Measurements from ENCODE around the gene ANKHD1. TPM values are rescaled to one million over a fixed set of nuclear protein-coding genes. Genes with fewer than 3 reads are reported as not detected.

The ANKHD1 gene
- total and polyA plus RNA-seq, 9 of the 15 experiments (the other 6 are each of a cell fraction or from before 2014, with no cell fraction given), result 38.9 to 138 (median 78.7) TPM

- Histone ChIP-seq H4K20me1 (replicated peaks; ENCODE audit: control insufficient read depth, insufficient read depth, low read length) (no peaks in the 10 kb centered on the region; the same call in 1 of the 2 replicates), H2AFZ (ENCODE audit: low read depth, low read length) (peak overlapping the region; percentile 92), H3K4me1 (replicated peaks in 1 of 2; ENCODE audit: control insufficient read depth in 2 of 2, insufficient read depth in 2 of 2, low read length in 2 of 2) (peaks cover 9 to 13% of the 10 kb centered on the region in 2 experiments; a peak in 4 of 5 replicates), H3K27ac (ENCODE audit: extremely low read depth, low read depth, low read length) (no peak overlapping the region), H3K79me2 (ENCODE audit: control insufficient read depth, insufficient read depth, low read length) (no peaks in the 10 kb centered on the region), H3K9me1 (ENCODE audit: control insufficient read depth, insufficient read depth, low read length) (no peaks in the 10 kb centered on the region), H3K9ac (ENCODE audit: insufficient read depth in 1 of 2, low read depth in 2 of 2, low read length in 2 of 2) (peak overlapping the region; percentile 32 to 89; a peak in 3 of 4 replicates), H3K4me2 (ENCODE audit: insufficient read depth, low read length) (peak overlapping the region; percentile 83), H3K9me3 (replicated peaks; ENCODE audit: control insufficient read depth, insufficient read depth, low read depth, low read length) (no peaks in the 10 kb centered on the region), H3K27me3 (ENCODE audit: control insufficient read depth in 2 of 2, insufficient read depth in 2 of 2, low read length in 2 of 2) (no peaks in the 10 kb centered on the region), H3K36me3 (ENCODE audit: control insufficient read depth, insufficient read depth, low read length) (no peaks in the 10 kb centered on the region), H3K4me3 (peak overlapping the region; percentile 37)
- TF ChIP-seq TCF7 (IDR thresholded peaks at IDR 0.05; ENCODE audit: borderline replicate concordance) (0 out of 2 replicates have a peak, but pooled peaks have one; percentile 5), TAL1 (IDR thresholded peaks at IDR 0.05) (no peak), ZBTB40 (IDR thresholded peaks at IDR 0.05) (0 out of 2 replicates have a peak, but pooled peaks have one; percentile 7), ZBTB40 (CRISPR knock-in tag; IDR thresholded peaks at IDR 0.05) (no peak), E2F6 (IDR thresholded peaks at IDR 0.05; ENCODE audit: borderline replicate concordance in 1 of 2, extremely low read depth in 1 of 2, insufficient read depth in 1 of 2, insufficient read length in 1 of 2, low read depth in 1 of 2, low read length in 1 of 2, poor library complexity in 1 of 2, severe bottlenecking in 1 of 2) (peak in 1 of 2 experiments; percentile 1), ZBTB2 (IDR thresholded peaks at IDR 0.05) (0 out of 2 replicates have a peak, but pooled peaks have one; percentile 34), HDAC3 (IDR thresholded peaks at IDR 0.05; ENCODE audit: borderline replicate concordance, partially characterized antibody) (no peak)
- ChIA-PET CTCF (ENCODE audit: low intra/inter-chr PET ratio) (interaction anchor here (0.6 to 1.5 kb wide), 3 partner anchors 9 to 285 kb away, joined by 3 to 4 read pairs (median 4); no protein-coding TSS in a partner anchor), POLR2A (interaction anchor here (0.6 to 2.1 kb wide), 5 partner anchors 18 to 355 kb away, joined by 3 to 5 read pairs (median 3); partner anchors contain the start of gene HBEGF)
- FAIRE-seq (no peak), ATAC-seq (no peak), DNase-seq (ENCODE audit: extremely low read depth in 1 of 4, low spot score in 3 of 4) (no peak)
- intact Hi-C loops (cut with micrococcal nuclease), result loop anchor here (5.0 kb wide), 1 partner anchor 363 kb away; no protein-coding TSS in a partner anchor
- WGBS (ENCODE audit: insufficient coverage, low coverage, missing lambda C conversion rate), result 40% methylated on average over 20 of the region's 20 CpGs
- BruUV-seq (replicated peaks), result no TSS peak
- in situ Hi-C loops (cut with MboI), result no loop called here
Observed at GRCh38 chr5:140363631-140364471, 37.8 kb upstream of the ANKHD1 start.
